Transverse colon (tissue), 4 donors: ENCODE data around the gene CCDC74A. TPM values are rescaled to one million over a fixed set of nuclear protein-coding genes. Genes with fewer than 3 reads are reported as not detected.
"Not testable (repeated sequence)": the region's sequence is repeated elsewhere in the genome, so short reads cannot be mapped to it uniquely, and the experiment has no call there.

Experiments
- DNase-seq: peaks from one replicate; pipeline ENCODE4 v3.0.0-alpha.2; 2019
- H3K27ac ChIP-seq, 4 donors: fragments of 200-600 bp; sonication (generic); 2 replicates each; pipeline ENCODE4 v1.5.1; 2016 to 2018; ENCODE audit warnings: inconsistent platforms in 4 of 4
- H3K27me3 ChIP-seq: fragments of 200-600 bp; sonication (generic); 2 replicates; pipeline ENCODE4 v1.5.1; 2017; ENCODE audit warnings: inconsistent platforms
- H3K36me3 ChIP-seq, 4 donors: fragments of 200-600 bp; sonication (generic); 2 replicates each; pipeline ENCODE4 v1.5.1; 2017 to 2019; ENCODE audit warnings: inconsistent platforms in 4 of 4
- H3K4me1 ChIP-seq, 4 donors: fragments of 200-600 bp; sonication (generic); 2 replicates each; pipeline ENCODE4 v1.5.1; 2017 to 2020; ENCODE audit warnings: inconsistent platforms in 4 of 4
- H3K4me3 ChIP-seq, 4 donors: fragments of 200-600 bp; sonication (generic); 1 replicate in 1 of 4; 2 replicates in 3 of 4; pipeline versions ENCODE4 v1.5.1 to v1.6.1; 2017 to 2019; ENCODE audit warnings: inconsistent platforms in 4 of 4
- H3K9me3 ChIP-seq, 2 donors: fragments of 200-600 bp; sonication (generic); 2 replicates each; pipeline ENCODE4 v1.5.1; 2017 to 2019; ENCODE audit warnings: inconsistent platforms in 2 of 2
- CTCF ChIP-seq, 5 experiments: fragments of 200-600 bp in 3 of 5; fragments of 450-650 bp in 2 of 5; sonication (generic) in 3 of 5; IDR thresholded peaks; 1 replicate in 2 of 5; 2 replicates in 3 of 5; pipeline ENCODE4 v1.5.1; 2016 to 2017; ENCODE audit warnings: antibody characterized with exemption in 5 of 5, inconsistent platforms in 3 of 5, mild to moderate bottlenecking in 2 of 5, moderate library complexity in 1 of 5
- EP300 ChIP-seq: sonication (generic); formaldehyde crosslinking; IDR thresholded peaks from one replicate; pipeline ENCODE4 v1.6.1; 2017; ENCODE audit warnings: antibody characterized with exemption, low read depth
- POLR2A ChIP-seq: fragments of 450-650 bp; IDR thresholded peaks from one replicate; pipeline ENCODE4 v1.6.1; 2016; ENCODE audit warnings: antibody characterized with exemption, mild to moderate bottlenecking, moderate library complexity
- POLR2AphosphoS5 ChIP-seq, 3 donors: sonication (generic); formaldehyde crosslinking; IDR thresholded peaks; one replicate each; pipeline ENCODE4 v1.6.1; 2016; ENCODE audit warnings: antibody characterized with exemption in 3 of 3
- WGBS, 2 donors: methylation state at CpG; one replicate each; pipeline ENCODE4 v1.1.5; 2018; ENCODE audit warnings: low coverage in 1 of 2; 5-methylcytosine and 5-hydroxymethylcytosine counted together
- in situ Hi-C, 4 donors: fragments of 200-750 bp; cut with MboI; loops; one replicate each; pipeline versions ENCODE4 v1.15.0 to v1.15.1; 2017; ENCODE audit warnings: low sequenced_read_pairs in 3 of 4, low pct_ligation_motif_present in 1 of 4, low pct_unique_long_range_greater_than_20kb in 1 of 4
- intact Hi-C: fragments of 100-400 bp; cut with DNase I; formaldehyde crosslinking; loops from one replicate; pipeline ENCODE4 v1.15.1; 2023; ENCODE audit warnings: low total_unique reads
- total RNA-seq, 4 donors: library from RNA; depleted of rRNA; stranded (reverse); fragments of >200 nt; gene quantifications; one replicate each; pipeline ENCODE4 v1.1.0, GENCODE V29; 2016

CCDC74A gene
- total RNA-seq, 4 donors from 2014 or later: 1.8 to 10.9 (median 4.4) TPM; not detected in 1

DNA sequence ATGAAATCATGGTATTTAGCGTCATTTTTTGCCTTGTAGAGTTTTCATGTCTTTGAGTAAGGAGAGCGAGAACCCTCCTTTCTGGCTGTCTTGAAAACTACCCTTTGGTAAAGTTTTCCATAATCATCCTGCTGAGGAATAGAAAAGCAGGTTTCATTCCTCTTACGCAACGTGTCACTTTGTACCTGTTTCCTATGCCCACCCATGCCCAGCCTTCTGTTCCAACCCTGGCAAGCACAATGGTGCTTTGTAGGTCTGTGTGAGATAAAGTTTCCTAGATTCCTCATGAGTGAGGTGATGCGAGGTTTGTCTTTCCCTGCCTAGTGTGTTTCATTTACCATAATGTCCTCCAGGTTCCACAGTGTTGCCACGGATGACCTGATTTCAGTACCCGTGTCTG is 29.3 kb downstream of the CCDC74A start:
- Histone ChIP-seq H3K27ac (no peak overlapping the region), H3K4me1 (no peaks in the 10 kb centered on the region), H3K27me3 (peaks cover 6% of the 10 kb centered on the region), H3K4me3 (no peak overlapping the region), H3K36me3 (no peaks in the 10 kb centered on the region), H3K9me3 (no peaks in the 10 kb centered on the region)
- in situ Hi-C loops: no loop called here
- TF ChIP-seq CTCF (IDR thresholded peaks at IDR 0.05): no peak
- no peak for TF ChIP-seq POLR2AphosphoS5 (IDR thresholded peaks at IDR 0.05)
- no peak for TF ChIP-seq POLR2A
- TF ChIP-seq EP300: no peak
- intact Hi-C loops: no loop called here
- DNase-seq: no peak
- WGBS, 2 donors: 77 to 88% methylated on average over 7 of the region's 7 CpGs

DNA sequence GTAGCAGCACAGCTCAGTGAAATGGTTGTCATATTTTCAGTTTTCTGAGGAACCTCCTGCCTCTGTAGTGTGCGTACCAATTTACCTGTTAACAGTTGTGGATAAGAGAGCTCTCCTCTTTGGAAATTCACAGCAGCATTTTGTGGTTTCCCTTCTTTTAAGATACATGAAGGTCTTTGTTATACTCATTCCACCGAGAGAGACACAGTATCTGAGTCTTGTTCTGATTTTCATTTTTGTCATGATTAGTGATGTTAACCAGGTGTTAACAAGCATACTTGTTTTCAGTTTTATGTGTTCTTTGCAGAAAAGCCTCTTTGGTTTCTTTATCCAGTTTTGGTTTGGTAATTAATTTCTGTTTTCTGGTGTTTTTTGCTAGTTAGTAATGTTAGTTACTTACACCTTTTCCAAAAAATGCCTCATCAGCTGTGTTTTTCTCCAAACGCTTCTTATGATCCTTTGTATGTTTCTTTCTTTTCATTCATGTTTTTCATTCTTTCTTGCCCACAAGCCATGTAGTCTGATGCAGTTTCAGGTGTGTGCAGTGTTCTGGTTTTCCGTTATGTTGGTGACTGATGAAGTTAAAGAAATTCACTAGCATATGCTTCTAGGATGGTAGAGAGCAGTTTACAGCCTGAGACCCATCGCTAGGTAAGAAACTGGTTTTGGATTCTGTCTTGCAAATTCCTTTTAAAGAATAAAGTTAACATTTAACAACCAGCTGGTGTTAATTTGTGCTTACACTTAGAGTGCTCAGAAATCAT is 30.1 kb downstream of the CCDC74A start:
- Histone ChIP-seq H3K36me3 (no peaks in the 10 kb centered on the region), H3K27ac (no peak overlapping the region), H3K9me3 (no peaks in the 10 kb centered on the region), H3K27me3 (peaks cover 6% of the 10 kb centered on the region), H3K4me1 (no peaks in the 10 kb centered on the region), H3K4me3 (no peak overlapping the region)
- no peak for DNase-seq
- WGBS, 2 donors: 64 to 74% methylated on average over 4 to 5 of the region's 5 CpGs
- intact Hi-C loops (no loop called here), in situ Hi-C loops (no loop called here)
- TF ChIP-seq POLR2AphosphoS5 (IDR thresholded peaks at IDR 0.05) (no peak), POLR2A (no peak), CTCF (IDR thresholded peaks at IDR 0.05) (no peak), EP300 (no peak)

DNA sequence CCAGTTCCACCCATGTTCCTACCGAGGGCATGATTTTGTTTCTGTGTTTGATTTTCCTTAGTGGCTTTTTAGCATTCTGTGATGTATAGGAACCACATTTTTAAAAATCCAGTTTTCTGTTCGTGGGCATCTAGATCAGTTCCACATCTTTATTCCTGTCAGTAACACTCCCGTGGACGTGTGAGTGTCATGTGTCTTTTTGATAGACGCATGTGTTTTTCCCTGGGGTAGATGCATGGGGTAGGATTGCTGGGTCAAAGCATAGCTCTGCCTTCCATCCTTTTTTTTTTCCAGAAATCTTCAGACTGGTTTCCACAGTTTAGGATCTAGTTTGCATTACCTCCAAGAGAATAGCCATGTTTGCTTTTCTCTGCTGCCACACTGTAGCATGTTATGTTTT is 38.7 kb downstream of the CCDC74A start:
- intact Hi-C loops: no loop called here
- WGBS, 2 donors: 83 to 85% methylated on average over 5 of the region's 5 CpGs
- no peaks in the 10 kb centered on the region for H3K36me3 ChIP-seq
- no peak for DNase-seq
- in situ Hi-C loops: no loop called here
- no peaks in the 10 kb centered on the region for H3K9me3 ChIP-seq
- H3K4me1 ChIP-seq: no peaks in the 10 kb centered on the region
- TF ChIP-seq CTCF (IDR thresholded peaks at IDR 0.05) (no peak), POLR2AphosphoS5 (IDR thresholded peaks at IDR 0.05) (no peak), POLR2A (no peak), EP300 (no peak)
- no peaks in the 10 kb centered on the region for H3K27me3 ChIP-seq
- H3K4me3 ChIP-seq: no peak overlapping the region
- H3K27ac ChIP-seq: no peak overlapping the region

GRCh38 chr2:131567891-131568290 is 40.2 kb downstream of the CCDC74A start:
- H3K9me3 ChIP-seq: no peaks in the 10 kb centered on the region
- intact Hi-C loops (no loop called here), in situ Hi-C loops (no loop called here)
- no peak overlapping the region for H3K27ac ChIP-seq
- no peak overlapping the region for H3K4me3 ChIP-seq
- H3K27me3 ChIP-seq: no peaks in the 10 kb centered on the region
- no peaks in the 10 kb centered on the region for H3K36me3 ChIP-seq
- H3K4me1 ChIP-seq: no peaks in the 10 kb centered on the region
- no peak for DNase-seq
- TF ChIP-seq POLR2AphosphoS5 (IDR thresholded peaks at IDR 0.05) (no peak), POLR2A (no peak), EP300 (no peak), CTCF (IDR thresholded peaks at IDR 0.05) (no peak)

DNA sequence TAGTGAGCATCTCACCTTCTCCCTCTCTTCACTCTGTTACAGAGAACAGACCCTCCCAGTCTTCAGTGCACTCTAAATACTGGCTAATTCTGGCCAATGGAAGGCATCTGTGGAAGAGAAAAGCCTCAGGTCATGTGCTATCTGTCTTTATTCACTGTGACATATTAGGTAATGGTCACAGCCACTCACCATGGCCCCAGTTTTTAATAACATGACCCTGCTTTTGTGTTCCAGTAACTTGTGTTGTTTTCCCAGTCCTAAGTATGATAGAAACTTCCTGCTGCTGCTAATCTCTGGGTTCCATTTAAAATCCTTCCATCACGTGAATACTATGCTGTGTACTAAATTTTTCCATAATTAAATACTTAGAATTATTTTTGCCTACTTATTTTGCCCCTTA is 40.7 kb downstream of the CCDC74A start:
- H3K27me3 ChIP-seq, intact Hi-C loops, H3K4me1 ChIP-seq, DNase-seq, in situ Hi-C loops, H3K4me3 ChIP-seq, H3K36me3 ChIP-seq, H3K27ac ChIP-seq, H3K9me3 ChIP-seq: not testable (repeated sequence)
- WGBS, 2 donors: 67 to 77% methylated on average over 1 of the region's 1 CpG
